ENCODE measurements around the gene AKAP11.

AKAP11 gene

DNA sequence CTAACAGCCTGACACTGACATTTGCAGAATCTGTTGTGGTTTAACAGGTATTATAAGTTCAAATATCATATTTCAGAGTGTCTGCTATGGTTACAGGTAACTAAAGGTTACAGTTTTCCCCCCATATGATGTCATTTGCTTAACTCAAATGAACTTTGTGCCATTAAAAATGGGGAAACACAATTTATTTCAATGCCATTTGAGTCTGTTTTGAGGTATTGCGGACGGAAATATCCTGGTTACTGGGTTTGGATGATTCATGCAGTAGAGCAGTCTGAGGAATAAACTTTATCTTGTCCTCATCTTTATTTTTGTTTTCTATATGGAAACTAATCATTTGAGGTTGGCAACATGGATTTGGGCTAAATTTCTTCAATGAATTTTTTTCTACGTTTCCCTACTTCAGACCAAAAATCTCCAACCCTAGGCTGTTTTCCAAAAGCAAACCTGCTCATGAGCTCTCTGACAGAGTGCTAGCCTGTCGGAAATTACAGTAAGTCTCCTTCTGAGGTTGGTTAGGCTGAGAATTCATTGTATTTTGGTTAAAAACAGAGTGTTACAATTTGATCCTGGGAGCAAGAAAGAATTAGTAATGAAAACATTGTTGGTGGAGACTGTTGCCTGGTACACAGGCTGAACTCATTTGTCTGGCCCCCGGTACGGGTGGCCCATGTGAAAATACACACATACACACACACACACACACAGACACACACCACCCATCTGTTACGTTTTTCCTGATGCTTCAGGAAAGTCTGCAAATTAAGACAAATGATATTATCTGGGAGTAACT, 66.1 kb downstream of the AKAP11 start:
- DNase-seq: no peak

DNA sequence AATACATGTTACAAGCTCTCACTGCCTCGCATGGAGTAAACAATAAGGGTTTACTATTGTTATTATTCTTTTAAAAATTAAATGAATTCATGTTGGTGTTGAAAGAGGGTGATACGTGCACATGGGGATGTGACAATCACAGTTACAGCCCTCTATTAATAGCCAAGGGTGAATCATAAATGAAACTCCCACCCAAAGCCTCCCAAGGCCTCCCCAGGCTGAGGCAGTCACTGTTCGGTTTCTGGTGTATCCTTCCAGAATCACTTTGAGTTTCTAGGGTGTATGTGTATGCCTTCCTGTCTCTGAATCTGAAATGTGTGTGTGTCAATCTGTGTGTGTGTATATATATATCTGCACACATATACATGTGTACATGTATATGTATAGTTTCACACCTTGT, 73.4 kb downstream of the AKAP11 start:
- DNase-seq: no peak

DNA sequence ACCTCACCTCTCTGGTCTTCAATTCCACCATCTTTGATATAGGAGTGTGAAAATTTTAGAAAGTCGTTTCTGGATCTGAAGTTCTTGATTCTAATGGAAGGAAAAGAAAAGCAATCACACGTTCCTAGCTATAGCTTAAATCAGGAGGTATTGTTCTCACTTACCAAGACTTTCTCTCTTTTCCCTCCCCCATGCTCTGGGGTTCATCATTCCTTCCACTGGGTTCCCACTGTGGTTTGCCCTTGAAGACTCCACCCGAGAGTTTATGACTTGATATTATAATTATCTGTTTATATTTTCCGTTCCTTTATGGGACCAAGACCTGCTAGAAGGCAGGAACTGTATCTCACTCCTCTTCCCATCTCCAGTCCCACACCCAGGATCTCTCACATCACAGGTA, 76.6 kb downstream of the AKAP11 start:
- no peak for DNase-seq

DNA sequence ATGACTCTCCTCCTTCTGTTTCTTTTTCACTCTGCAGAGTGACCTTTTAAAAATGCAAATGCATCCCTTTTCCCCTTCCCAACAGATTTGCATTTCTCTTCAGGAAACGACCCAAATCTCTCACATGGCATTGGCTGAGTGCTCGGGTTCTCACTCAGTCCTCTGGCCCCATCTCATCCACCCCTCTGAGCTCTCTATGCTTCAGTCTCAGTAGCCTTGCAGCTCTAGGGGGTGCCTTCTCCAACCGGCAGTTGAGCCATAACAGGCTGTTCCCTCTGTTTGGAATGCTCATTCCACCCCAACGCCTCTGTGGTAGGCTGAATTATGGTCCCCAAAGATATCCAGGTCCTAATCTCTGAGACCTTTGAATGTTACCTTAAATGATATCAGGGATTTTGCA, 78.2 kb downstream of the AKAP11 start:
- no peak for DNase-seq

DNA sequence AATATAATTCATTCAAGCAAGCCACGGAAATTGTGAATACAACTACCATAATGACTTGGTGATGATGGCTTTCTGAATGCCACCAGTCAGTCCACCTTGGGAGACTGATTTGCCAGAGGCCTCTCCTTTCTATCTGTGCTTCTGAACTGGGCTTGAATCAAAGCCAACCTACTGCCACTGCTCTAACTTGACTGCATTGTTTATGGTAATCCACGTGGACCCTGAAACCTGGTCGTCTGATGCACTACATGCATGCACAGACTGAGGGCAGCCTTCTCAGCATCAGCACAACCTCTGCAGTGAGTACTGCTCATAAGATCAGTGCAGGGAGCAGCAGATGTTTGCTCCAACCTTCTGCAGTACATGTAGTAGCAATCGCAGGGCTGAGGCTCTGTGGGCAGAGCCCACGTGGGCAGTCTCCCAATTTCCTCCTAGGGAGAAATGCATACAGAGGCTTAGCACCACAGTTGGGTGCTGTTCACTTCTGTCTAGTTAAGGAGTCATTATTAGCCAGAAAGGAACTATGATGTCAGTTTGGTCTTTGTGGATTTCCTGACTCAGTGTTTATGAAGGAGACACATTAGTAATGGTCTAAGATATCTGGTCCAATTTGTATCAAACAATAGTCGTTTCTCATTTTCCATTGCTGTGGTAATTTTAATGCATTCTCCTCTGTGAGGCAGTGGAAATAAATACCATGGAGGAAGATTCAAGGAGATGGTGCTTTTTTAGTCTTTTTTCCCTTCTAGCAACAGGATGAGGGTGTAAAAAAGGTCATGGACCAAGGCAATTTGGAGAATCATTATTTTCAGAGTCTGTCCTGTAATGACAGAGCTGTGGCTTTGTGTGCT, 82.5 kb downstream of the AKAP11 start:
- DNase-seq: peak; percentile 62

DNA sequence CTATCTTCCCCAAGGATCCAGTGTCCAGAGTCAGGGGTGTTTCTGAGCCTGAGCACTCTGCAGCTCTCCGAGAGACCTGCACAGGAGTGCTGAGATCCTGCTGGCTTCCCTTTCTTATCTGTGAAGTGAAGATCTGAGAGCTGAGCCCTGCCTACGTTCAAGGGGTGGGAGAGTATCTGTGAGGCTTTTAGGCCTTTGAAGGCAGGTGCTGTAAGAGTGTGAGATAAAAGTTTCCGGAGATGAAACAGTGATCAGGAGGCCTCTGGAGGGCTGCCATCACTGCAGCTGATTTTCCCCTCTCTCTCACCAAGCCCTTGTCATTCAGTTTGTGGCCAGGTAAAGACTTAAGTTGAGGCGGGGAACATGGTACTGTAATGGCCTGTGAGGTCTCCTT, 83.1 kb downstream of the AKAP11 start:
- DNase-seq: no peak

DNA sequence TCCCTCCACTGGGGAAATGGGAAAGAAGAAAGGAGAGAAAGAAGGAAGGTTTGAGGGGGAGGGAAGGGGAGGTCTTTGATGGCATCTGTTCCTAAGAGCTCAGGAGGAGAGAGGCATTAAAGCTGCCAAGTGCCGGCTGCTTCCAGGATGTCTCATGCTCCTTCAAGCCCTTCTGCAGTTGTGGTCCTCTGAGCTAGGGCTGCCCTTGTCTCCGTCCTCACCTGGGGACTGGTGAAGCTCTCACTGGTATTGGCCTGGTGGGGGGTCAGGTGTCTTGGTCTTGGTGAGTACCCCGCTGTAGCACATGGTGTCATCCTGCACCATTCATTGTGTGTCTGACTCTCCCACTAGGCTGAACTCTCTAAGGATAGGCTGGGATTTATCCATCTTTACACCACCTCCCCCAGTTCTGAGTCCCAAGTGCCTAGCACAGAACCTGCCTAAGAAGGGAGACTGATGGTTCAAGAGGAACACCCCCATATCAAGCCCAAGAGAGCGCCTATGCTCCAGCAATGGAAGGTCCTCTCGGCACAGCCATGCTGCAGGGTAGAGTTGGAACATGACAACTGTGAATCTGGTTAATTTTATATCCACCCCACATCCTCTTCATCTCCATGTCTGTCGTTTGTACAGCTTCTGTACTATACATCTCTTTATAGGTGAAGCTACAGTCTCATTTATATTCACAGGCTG, 83.7 kb downstream of the AKAP11 start:
- no peak for DNase-seq

DNA sequence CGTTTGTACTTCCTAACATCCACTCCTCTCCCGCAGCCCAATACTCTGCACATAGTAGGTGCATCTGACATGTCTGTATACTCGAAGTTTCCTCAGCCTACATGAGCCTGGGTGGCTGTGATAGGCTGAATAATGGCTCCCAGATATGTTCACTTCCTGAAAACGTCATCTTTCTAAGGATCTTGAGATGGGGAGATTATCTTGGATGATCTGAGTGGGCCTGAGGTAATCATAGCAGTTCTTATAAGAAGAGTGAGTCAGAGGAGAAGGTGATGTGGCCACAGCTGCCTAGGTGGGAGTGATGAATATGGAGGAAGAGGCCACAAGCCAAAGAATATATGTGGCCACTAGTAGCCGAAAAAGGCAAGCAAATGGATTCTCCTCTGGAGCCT, 84.2 kb downstream of the AKAP11 start:
- no peak for DNase-seq

DNA sequence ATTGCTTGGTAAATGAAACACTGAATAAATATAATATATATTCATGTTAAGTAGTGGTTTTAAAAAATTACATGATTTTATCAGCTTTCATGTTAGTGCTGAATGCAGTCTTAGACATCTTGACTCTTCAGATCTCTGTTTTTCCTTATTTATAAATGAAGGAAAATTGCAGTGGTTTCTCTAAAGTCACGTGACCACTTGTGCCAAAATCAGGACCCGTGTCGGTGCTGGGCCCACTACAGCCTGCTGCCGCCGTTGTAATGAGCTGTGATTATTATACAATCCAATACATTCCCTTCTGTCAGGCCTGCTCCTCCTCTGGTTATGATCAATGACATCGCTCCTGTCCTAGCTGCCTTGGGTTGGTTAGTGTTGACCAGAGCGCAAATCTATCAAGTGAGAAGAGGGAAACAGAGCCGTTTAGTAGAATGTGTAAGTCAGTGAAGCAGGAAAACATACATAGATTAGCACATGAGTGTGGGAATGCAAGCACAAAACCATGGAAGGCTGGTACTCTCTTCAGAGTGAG, 88.2 kb downstream of the AKAP11 start:
- DNase-seq: no peak

DNA sequence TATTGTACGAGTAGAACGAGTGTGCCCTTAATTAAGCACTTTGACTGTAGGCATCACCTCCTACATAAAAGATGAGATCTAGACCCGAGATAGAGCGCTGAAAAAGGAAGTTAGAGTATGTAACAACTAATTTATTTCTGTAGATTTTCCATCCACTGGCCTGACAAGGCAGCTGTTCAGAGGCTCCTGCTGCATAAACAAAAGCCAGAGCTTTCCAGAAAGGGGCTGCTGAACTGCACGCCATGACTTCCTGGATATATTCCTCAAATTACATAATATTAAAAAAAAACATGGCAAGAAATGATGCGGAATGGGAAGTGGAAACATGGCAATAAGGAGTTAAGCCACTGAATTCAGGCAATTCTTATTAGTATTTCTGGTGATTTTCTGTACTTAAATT, 89.7 kb downstream of the AKAP11 start:
- no peak for DNase-seq

DNA sequence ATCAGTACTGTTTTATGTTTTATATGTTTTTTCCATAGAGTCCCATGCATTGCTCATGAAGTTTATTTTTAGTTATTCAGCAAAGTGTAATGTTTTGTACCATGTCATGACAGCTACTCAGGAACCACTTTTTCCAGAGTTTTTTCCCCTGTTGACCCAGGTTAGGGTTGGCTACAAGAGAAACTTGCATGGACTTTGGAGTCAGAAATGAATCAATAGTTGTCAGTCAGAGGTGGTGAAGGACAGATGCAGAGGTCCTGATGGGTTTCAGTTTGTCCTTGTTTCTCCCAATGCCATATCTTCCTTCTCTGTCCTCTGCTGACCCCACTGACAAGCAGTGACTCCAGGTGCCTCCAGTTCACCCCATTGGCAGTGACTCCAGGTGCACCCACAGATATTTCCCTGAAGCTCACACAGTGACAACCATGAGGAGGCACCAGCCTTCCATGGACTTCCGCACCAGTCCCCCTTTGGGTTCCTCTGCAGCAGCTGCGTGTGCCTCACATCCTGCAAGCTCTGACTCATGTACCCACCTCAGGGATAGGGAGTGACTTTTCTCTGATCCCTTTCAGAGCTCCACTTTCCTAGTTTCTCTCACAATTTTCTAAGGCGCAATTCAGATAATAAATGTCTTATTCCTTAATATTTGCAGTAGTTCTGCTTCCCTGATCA, 92.1 kb downstream of the AKAP11 start:
- DNase-seq: no peak

DNA sequence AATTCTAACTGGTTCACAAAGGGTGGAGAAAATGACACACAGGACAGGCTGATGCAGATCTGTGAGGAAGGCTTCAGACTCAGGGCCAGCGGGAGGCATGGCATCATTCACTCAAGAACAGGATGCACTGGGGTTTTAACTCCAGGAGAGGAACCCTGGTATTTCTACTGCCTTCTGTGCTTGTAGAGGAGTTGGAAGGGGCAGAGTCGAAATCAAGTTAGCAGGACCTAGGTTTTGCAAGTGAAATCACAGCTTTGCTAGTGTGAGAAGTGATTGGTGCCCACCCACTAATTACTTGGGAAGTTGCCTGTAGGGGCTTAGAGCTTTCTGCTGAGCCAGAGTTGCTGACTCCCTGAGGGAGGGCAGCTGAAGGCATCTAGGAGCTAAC, 92.7 kb downstream of the AKAP11 start:
- DNase-seq: no peak

DNA sequence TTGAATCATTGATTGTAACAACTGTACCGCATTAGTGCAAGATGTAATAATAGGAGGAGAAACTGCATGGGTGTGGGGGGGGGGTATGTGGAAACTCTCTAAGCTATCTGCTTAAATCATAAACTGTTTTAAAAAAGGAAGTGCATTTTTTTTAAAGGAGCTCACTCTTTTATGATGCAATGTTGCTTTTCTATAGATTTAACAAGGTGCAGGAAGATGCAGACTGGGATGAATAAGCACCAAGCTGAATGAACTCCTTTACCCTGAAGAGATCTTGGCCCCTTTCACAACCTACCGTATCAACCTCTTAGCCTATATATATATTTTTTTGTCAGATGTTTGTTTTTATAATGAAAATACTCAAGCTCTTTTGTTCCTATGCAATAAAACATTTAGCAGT, 95.9 kb downstream of the AKAP11 start:
- DNase-seq: no peak

DNA sequence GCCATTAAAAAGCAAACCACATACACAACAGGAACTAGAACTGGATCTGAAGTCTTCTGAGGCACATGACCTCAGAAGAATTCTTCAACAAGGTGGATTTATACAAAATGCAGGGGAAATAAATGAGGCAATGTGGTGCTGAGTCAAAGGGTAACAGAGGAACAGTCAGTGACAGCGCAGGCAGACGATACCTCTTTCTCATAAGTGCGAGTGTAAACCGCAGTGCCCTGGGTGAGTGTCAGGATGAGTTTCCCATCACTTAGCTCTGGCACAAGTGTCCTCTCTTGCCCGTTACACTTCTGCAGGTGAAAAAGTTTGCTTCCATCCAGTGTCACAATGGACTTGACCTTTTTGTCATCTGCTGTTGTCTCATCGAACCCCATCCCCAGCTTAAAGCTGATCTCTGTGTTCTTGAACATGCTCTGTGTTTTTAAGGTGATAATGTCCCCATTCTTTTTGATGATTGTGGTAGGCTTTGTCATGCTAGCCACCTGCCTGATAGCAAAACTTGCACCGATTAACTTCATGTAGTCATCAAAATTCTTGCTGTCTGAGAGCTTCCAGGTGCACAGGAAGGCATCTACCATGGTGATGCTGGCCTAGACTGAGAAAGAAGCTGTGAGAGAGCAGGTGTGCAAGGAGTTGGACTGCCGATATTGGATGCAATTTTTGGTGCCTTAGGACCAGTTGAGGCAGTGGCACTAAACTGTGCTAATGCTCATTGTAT, 97.3 kb downstream of the AKAP11 start:
- no peak for DNase-seq

DNA sequence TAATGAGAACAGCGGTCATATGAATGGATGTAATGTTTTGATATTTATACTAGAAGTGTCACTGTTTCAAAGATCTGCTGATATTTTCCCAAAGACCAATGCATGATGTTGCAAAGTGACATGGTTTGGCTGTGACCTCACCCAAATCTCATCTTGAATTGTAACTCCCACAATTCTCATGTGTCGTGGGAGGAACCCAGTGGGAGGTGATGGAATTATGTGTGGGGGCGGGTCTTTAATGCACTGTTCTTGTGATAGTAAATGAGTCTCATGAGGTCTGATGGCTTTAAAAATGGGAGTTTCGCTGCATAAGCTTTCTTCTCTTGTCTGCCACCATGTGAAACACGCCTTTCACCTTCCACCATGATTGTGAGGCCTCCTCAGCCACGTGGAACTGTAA, 98.3 kb downstream of the AKAP11 start:
- no peak for DNase-seq

All from COR-L47 (cell line).